ENCODE results near the gene LARP4B. TPM values are rescaled to one million over a fixed set of nuclear protein-coding genes. Genes with fewer than 3 reads are reported as not detected.
A peak's percentile ranks its signal among the peaks of the same experiment; 100 is the strongest.

Gene LARP4B
- total and polyA plus RNA-seq, 2 of the 13 experiments (the other 11 are each of a cell fraction or from before 2014, with no cell fraction given): 19.5 to 30.2 TPM

- H3K4me3 ChIP-seq (replicated peaks in 1 of 3; ENCODE audit: insufficient read depth in 1 of 3, low read depth in 2 of 3, low read length in 3 of 3): no peak overlapping the region
- FAIRE-seq: peak; percentile 68
- ChIA-PET POLR2A (no interaction called here), CTCF (ENCODE audit: low intra/inter-chr PET ratio, low total read pairs) (interaction anchor here (1.2 to 1.7 kb wide), 2 partner anchors 280 to 283 kb away, joined by 3 to 14 read pairs; no protein-coding TSS in a partner anchor)
- in situ Hi-C loops (cut with HindIII; ENCODE audit: extremely low pct_ligation_motif_present, low pct_unique_long_range_greater_than_20kb) (no loop called here), intact Hi-C loops (cut with micrococcal nuclease; ENCODE audit: unreplicated experiment) (loop anchor here (1.0 to 5.0 kb wide), 2 partner anchors 222 to 283 kb away; no protein-coding TSS in a partner anchor)
- H3K79me2 ChIP-seq (ENCODE audit: insufficient read depth, low read length): no peaks in the 10 kb centered on the region
- no peak overlapping the region for H3K27ac ChIP-seq (ENCODE audit: extremely low read length, insufficient read depth, low read length)
- no peaks in the 10 kb centered on the region for H3K27me3 ChIP-seq (ENCODE audit: control insufficient read depth in 1 of 2, insufficient read depth in 2 of 2, low read length in 2 of 2)
- no peaks in the 10 kb centered on the region for H3K36me3 ChIP-seq (replicated peaks in 1 of 2; ENCODE audit: control insufficient read depth in 1 of 2, insufficient read depth in 2 of 2, low read length in 2 of 2)
- ATAC-seq: peak; percentile 82
- no TSS peak for BruUV-seq (replicated peaks)
- 48% methylated on average over 7 of the region's 7 CpGs for WGBS (ENCODE audit: low lambda C conversion rate)
- no peak overlapping the region for H3K4me2 ChIP-seq (ENCODE audit: low read depth, low read length)
- peak; percentile 57 for DNase-seq (ENCODE audit: low spot score)
- no peaks in the 10 kb centered on the region for H4K20me1 ChIP-seq (ENCODE audit: insufficient read depth, low read length)
- peaks cover 12% of the 10 kb centered on the region for H3K4me1 ChIP-seq (ENCODE audit: insufficient read depth, low read length)
- H3K9me3 ChIP-seq (ENCODE audit: low read length): peaks cover 13% of the 10 kb centered on the region; the same call in 1 of the 2 replicates
- H3K9ac ChIP-seq (ENCODE audit: insufficient read depth, low read depth, low read length): no peak overlapping the region
- no peak overlapping the region for H2AFZ ChIP-seq (ENCODE audit: low read length)
- no peak for TF ChIP-seq ZBTB14 (CRISPR knock-in tag; IDR thresholded peaks at IDR 0.05)
- no peak for TF ChIP-seq XBP1 (CRISPR knock-in tag; IDR thresholded peaks at IDR 0.05)
- TF ChIP-seq FOXA3 (CRISPR knock-in tag; IDR thresholded peaks at IDR 0.05): 0 out of 2 replicates have a peak, but pooled peaks have one; percentile 10
- no peak for TF ChIP-seq ZNF549 (CRISPR knock-in tag; IDR thresholded peaks at IDR 0.05)
- no peak for TF ChIP-seq ZNF333 (CRISPR knock-in tag; IDR thresholded peaks at IDR 0.05; ENCODE audit: borderline replicate concordance)
- no peak for TF ChIP-seq ZNF281 (CRISPR knock-in tag; IDR thresholded peaks at IDR 0.05; ENCODE audit: borderline replicate concordance)
- TF ChIP-seq SMC3 (IDR thresholded peaks at IDR 0.05; ENCODE audit: low read length): peak; percentile 90
- TF ChIP-seq TBP (CRISPR knock-in tag; IDR thresholded peaks at IDR 0.05): no peak
- no peak for TF ChIP-seq ZNF230 (CRISPR knock-in tag; IDR thresholded peaks at IDR 0.05)
- TF ChIP-seq ATF3 (CRISPR knock-in tag; IDR thresholded peaks at IDR 0.05): no peak
- TF ChIP-seq CBX1 (IDR thresholded peaks at IDR 0.05; ENCODE audit: low read depth): no peak
- no peak for TF ChIP-seq MEF2D (CRISPR knock-in tag; IDR thresholded peaks at IDR 0.05)
- TF ChIP-seq ZNF619 (CRISPR knock-in tag; IDR thresholded peaks at IDR 0.05): no peak
- no peak for TF ChIP-seq ZNF337 (CRISPR knock-in tag; IDR thresholded peaks at IDR 0.05; ENCODE audit: borderline replicate concordance, low read depth)
- no peak for TF ChIP-seq HOXA5 (CRISPR knock-in tag; IDR thresholded peaks at IDR 0.05)
- no peak for TF ChIP-seq FOSL1 (CRISPR knock-in tag; IDR thresholded peaks at IDR 0.05; ENCODE audit: borderline replicate concordance)
- TF ChIP-seq STAG1 (CRISPR knock-in tag; IDR thresholded peaks at IDR 0.05): peak; percentile 82
- TF ChIP-seq E2F5 (CRISPR knock-in tag; conservative IDR thresholded peaks at IDR 0.05): no peak
- no peak for TF ChIP-seq ZNF629 (CRISPR knock-in tag; conservative IDR thresholded peaks at IDR 0.05)
- no peak for TF ChIP-seq ZKSCAN1 (IDR thresholded peaks at IDR 0.05; ENCODE audit: low read length)
Observed at GRCh38 chr10:794382-794956, 137.0 kb downstream of the LARP4B start.
